Measurements from ENCODE around the gene EIF2A. TPM values are rescaled to one million over a fixed set of nuclear protein-coding genes. Genes with fewer than 3 reads are reported as not detected.

The EIF2A gene
- total and polyA plus RNA-seq, 11 donors = 44.3 to 112 (median 68.0) TPM

DNA sequence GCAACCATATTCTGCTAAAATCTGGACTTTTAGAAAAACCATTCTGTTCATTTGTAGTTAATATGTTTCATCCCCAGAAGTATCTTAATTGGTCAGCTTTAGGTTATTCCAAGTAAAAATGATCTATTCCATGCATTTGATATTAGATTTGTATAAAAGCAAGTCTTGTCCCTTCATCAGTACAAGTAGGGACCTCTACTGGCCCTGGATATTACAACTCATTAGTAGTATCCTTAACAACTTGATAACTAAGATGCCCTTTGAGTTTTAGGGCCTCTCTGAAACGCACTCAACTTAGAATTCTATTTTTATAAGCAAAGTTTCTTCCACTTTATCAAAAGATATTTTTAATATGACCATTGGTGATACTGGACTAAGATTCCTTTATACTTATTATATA is 31.3 kb downstream of the EIF2A start:
- TF ChIP-seq POLR2A (IDR thresholded peaks at IDR 0.05) = no peak
- TF ChIP-seq, protein P1, sequence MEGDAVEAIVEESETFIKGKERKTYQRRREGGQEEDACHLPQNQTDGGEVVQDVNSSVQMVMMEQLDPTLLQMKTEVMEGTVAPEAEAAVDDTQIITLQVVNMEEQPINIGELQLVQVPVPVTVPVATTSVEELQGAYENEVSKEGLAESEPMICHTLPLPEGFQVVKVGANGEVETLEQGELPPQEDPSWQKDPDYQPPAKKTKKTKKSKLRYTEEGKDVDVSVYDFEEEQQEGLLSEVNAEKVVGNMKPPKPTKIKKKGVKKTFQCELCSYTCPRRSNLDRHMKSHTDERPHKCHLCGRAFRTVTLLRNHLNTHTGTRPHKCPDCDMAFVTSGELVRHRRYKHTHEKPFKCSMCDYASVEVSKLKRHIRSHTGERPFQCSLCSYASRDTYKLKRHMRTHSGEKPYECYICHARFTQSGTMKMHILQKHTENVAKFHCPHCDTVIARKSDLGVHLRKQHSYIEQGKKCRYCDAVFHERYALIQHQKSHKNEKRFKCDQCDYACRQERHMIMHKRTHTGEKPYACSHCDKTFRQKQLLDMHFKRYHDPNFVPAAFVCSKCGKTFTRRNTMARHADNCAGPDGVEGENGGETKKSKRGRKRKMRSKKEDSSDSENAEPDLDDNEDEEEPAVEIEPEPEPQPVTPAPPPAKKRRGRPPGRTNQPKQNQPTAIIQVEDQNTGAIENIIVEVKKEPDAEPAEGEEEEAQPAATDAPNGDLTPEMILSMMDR (IDR thresholded peaks at IDR 0.05) = peak in 3 of 12 donors; percentile 11 to 13 (median 11)
- no peak for ATAC-seq

DNA sequence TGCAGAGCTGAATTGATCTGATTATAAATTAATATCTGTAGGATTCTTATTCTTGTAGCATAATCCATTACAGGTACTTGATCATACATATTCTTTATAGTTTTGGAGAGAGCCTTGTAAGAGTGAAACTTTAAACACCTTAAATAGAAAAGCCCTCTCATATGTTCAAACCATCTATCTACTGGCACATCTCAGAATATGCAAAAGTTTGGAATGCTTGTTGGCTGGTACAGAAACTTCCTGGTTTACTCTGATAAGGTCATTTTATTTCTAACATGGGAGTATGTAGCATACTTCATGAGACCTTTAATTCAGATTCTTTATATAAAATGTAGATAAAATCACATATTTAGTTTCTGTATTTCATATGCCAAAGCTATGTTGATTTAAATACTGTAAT is 34.6 kb downstream of the EIF2A start:
- DNase-seq (no peak), ATAC-seq (no peak)
- TF ChIP-seq POLR2A (IDR thresholded peaks at IDR 0.05) = no peak
- TF ChIP-seq, protein P1 (IDR thresholded peaks at IDR 0.05) = no peak
- H3K27me3 ChIP-seq = no peaks in the 10 kb centered on the region
- H3K27ac ChIP-seq = no peak overlapping the region
- intact Hi-C loops (cut with DNase I) = no loop called here
- no peak overlapping the region for H3K4me3 ChIP-seq
- H3K9me3 ChIP-seq = no peaks in the 10 kb centered on the region
- peaks cover 2 to 96% (median 78%) of the 10 kb centered on the region in 9 donors for H3K36me3 ChIP-seq
- peaks cover 0 to 5% (median 0%) of the 10 kb centered on the region in 12 donors for H3K4me1 ChIP-seq

More for the DNA sequence above, 31.3 kb downstream of the EIF2A start:
- peaks cover 2 to 97% (median 80%) of the 10 kb centered on the region in 9 donors for H3K36me3 ChIP-seq
- no peak for DNase-seq
- intact Hi-C loops (cut with DNase I) = no loop called here
- H3K27ac ChIP-seq = no peak overlapping the region
- no peak overlapping the region for H3K4me3 ChIP-seq
- no peaks in the 10 kb centered on the region for H3K9me3 ChIP-seq
- 30 to 45% (median 32%) methylated on average over 1 of the region's 1 CpG for WGBS, 4 donors
- peaks cover 0 to 5% (median 0%) of the 10 kb centered on the region in 12 donors for H3K4me1 ChIP-seq
- H3K27me3 ChIP-seq = no peaks in the 10 kb centered on the region

DNA sequence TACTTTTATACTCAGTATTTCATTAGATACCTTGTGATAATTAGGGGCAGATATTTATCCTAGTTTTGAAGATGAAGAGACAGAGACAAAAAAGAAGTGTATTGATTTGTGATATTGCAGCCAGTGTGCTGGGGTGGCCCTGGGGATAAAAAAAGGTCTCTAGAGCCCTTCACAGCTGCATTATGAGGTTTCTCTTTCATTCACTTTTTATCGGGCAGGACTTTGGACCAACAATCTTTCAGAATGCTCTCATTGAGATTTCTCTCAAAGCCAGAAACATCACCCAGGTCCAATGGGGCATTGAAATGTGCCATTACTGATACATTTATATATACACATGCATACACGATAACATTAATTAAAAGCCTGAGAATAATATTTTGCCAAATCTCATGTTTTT is 36.0 kb downstream of the EIF2A start:
- TF ChIP-seq POLR2A (IDR thresholded peaks at IDR 0.05) = no peak
- TF ChIP-seq, protein P1 (IDR thresholded peaks at IDR 0.05) = no peak
- H3K9me3 ChIP-seq = no peaks in the 10 kb centered on the region
- no peak overlapping the region for H3K27ac ChIP-seq
- no peak overlapping the region for H3K4me3 ChIP-seq
- ATAC-seq = no peak
- intact Hi-C loops (cut with DNase I) = no loop called here
- peaks cover 2 to 86% (median 64%) of the 10 kb centered on the region in 9 donors for H3K36me3 ChIP-seq
- WGBS, 4 donors = 86 to 94% (median 90%) methylated on average over 2 of the region's 2 CpGs
- DNase-seq = no peak
- H3K4me1 ChIP-seq = peaks cover 0 to 12% (median 1%) of the 10 kb centered on the region in 12 donors
- H3K27me3 ChIP-seq = no peaks in the 10 kb centered on the region

DNA sequence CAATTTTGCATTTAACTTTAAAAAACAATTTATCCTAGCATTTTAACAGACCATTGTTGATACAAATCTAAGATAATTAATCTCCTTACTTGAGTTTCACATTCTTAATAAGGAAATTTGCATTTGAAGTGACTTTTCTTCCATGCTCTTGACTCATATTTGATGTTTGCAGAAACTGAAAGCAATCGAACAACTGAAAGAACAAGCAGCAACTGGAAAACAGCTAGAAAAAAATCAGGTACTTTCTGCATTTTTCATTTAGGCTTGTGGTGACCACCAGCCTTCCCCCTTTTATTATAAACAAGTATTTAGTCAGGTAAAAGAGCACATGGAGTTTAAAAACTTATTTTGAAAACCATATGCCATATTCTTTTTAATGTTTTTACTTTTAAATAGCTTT is 36.4 kb downstream of the EIF2A start:
- no peaks in the 10 kb centered on the region for H3K27me3 ChIP-seq
- H3K27ac ChIP-seq = no peak overlapping the region
- no peak for TF ChIP-seq POLR2A (IDR thresholded peaks at IDR 0.05)
- TF ChIP-seq, protein P1 (IDR thresholded peaks at IDR 0.05) = no peak
- H3K4me3 ChIP-seq = no peak overlapping the region
- peaks cover 2 to 82% (median 60%) of the 10 kb centered on the region in 9 donors for H3K36me3 ChIP-seq
- DNase-seq (no peak), ATAC-seq (no peak)
- intact Hi-C loops (cut with DNase I) = no loop called here
- WGBS, 4 donors = 90 to 95% (median 90%) methylated on average over 1 of the region's 1 CpG
- H3K9me3 ChIP-seq = no peaks in the 10 kb centered on the region
- H3K4me1 ChIP-seq = peaks cover 0 to 9% (median 0%) of the 10 kb centered on the region in 12 donors

All from heart left ventricle (tissue), 16 donors.